ENCODE results near the gene TMEM89.

DNA sequence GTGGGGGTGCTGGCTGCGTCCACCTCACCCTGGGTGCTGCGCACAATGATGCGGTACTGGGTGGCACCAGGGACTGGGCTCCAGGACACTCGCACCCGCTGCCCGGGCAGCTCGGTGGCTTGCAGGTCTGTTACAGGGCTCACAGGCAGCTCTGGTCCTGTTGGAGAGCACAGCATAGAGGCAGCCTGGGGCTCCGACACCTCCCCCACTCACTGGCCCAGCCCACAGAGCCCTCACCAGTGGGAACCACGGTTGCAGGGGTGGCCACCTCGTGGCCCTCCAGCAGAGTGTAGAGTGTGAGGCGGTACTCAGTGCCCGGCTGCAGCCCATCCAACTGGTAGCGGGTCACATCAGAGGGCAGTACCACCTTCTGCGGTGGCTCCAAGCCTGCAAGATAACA, 30.1 kb downstream of the TMEM89 start:
- no peak for TF ChIP-seq CTCF (conservative IDR thresholded peaks at IDR 0.05; ENCODE audit: low read depth in 2 of 2)
- TF ChIP-seq REST (IDR thresholded peaks at IDR 0.05; ENCODE audit: unreplicated experiment), result no peak
- TF ChIP-seq CREB1 (CRISPR knock-in tag; IDR thresholded peaks at IDR 0.05; ENCODE audit: low read depth), result no peak
- TF ChIP-seq EZH2phosphoT487 (IDR thresholded peaks at IDR 0.05; ENCODE audit: unreplicated experiment), result no peak
- no peak for TF ChIP-seq EZH2 (IDR thresholded peaks at IDR 0.05; ENCODE audit: low read depth, unreplicated experiment)
- no peak for TF ChIP-seq STAT1 (IDR thresholded peaks at IDR 0.05; ENCODE audit: unreplicated experiment)
- no peak for TF ChIP-seq POLR2AphosphoS5 (IDR thresholded peaks at IDR 0.05; ENCODE audit: low read depth)

Measured in GM23338 (cell line).